Measurements from ENCODE around the gene SPATA32. TPM values are rescaled to one million over a fixed set of nuclear protein-coding genes. Genes with fewer than 3 reads are reported as not detected.

The SPATA32 gene
- total and polyA plus RNA-seq, 12 donors = 0.06 to 0.11 TPM; not detected in 10

GRCh38 chr17:45222014-45222288 lies 39.9 kb downstream of the SPATA32 start:
- 0 to 1% (median 1%) methylated on average over 15 to 38 of the region's 38 CpGs; no CpG with 5 or more reads in 1 of the 4 donors for WGBS, 4 donors
- Histone ChIP-seq H3K27me3 (no peaks in the 10 kb centered on the region), H3K4me1 (replicated peaks in 1 of 2) (peaks cover 0 to 7% of the 10 kb centered on the region in 2 donors), H3K9me3 (replicated peaks in 1 of 3) (no peaks in the 10 kb centered on the region), H3K36me3 (replicated peaks in 1 of 2) (no peaks in the 10 kb centered on the region), H3K27ac (peak overlapping the region in 1 of 5 donors; percentile 44), H3K4me3 (peak overlapping the region in 1 of 4 donors; percentile 79)
- intact Hi-C loops (cut with DNase I) = loop anchor here in 1 of 2 donors (5.0 to 10.0 kb wide), 2 partner anchors 165 to 613 kb away; no protein-coding TSS in a partner anchor
- TF ChIP-seq CTCF (IDR thresholded peaks at IDR 0.05) = no peak
- no peak for TF ChIP-seq POLR2A (IDR thresholded peaks at IDR 0.05)
- DNase-seq = no peak

GRCh38 chr17:45221081-45222013 lies 40.5 kb downstream of the SPATA32 start, which contains the start of gene FMNL1:
TSS of gene FMNL1 (plus strand) at chr17:45221885. CDS start at chr17:45222125, 240 bp downstream.
- intact Hi-C loops (cut with DNase I) = loop anchor here in 1 of 2 donors (5.0 to 10.0 kb wide), 2 partner anchors 166 to 613 kb away; no protein-coding TSS in a partner anchor
- Histone ChIP-seq H3K27me3 (no peaks in the 10 kb centered on the region), H3K36me3 (replicated peaks in 1 of 2) (no peaks in the 10 kb centered on the region), H3K4me3 (peak within 1 kb of the TSS in 2 of 4 donors; percentile 6 to 79), H3K27ac (peak within 1 kb of the TSS in 1 of 5 donors; percentile 44), H3K9me3 (replicated peaks in 1 of 3) (no peaks in the 10 kb centered on the region), H3K4me1 (replicated peaks in 1 of 2) (peaks cover 0 to 7% of the 10 kb centered on the region in 2 donors)
- WGBS, 4 donors = 3 to 23% (median 6%) methylated on average over 9 to 98 of the region's 98 CpGs
- no peak for TF ChIP-seq POLR2A (IDR thresholded peaks at IDR 0.05)
- TF ChIP-seq CTCF (IDR thresholded peaks at IDR 0.05) = no peak
- DNase-seq = peak in 4 of 7 donors; percentile 36 to 40 (median 39)

GRCh38 chr17:45220079-45220478 lies 41.8 kb downstream of the SPATA32 start:
- H3K36me3 ChIP-seq (replicated peaks in 1 of 2) = no peaks in the 10 kb centered on the region
- TF ChIP-seq CTCF (IDR thresholded peaks at IDR 0.05) = no peak
- TF ChIP-seq POLR2A (IDR thresholded peaks at IDR 0.05) = no peak
- H3K9me3 ChIP-seq (replicated peaks in 1 of 3) = no peaks in the 10 kb centered on the region
- H3K27me3 ChIP-seq = no peaks in the 10 kb centered on the region
- no peak overlapping the region for H3K27ac ChIP-seq
- H3K4me1 ChIP-seq (replicated peaks in 1 of 2) = peaks cover 0 to 7% of the 10 kb centered on the region in 2 donors
- 55 to 70% (median 63%) methylated on average over 3 of the region's 3 CpGs for WGBS, 4 donors
- H3K4me3 ChIP-seq = no peak overlapping the region
- intact Hi-C loops (cut with DNase I) = loop anchor here in 1 of 2 donors (5.0 to 10.0 kb wide), 2 partner anchors 167 to 615 kb away; no protein-coding TSS in a partner anchor
- no peak for DNase-seq

GRCh38 chr17:45218895-45219661 lies 42.8 kb downstream of the SPATA32 start:
- Histone ChIP-seq H3K27me3 (no peaks in the 10 kb centered on the region), H3K9me3 (replicated peaks in 1 of 3) (no peaks in the 10 kb centered on the region), H3K27ac (no peak overlapping the region), H3K36me3 (replicated peaks in 1 of 2) (no peaks in the 10 kb centered on the region), H3K4me3 (no peak overlapping the region), H3K4me1 (replicated peaks in 1 of 2) (peaks cover 0 to 7% of the 10 kb centered on the region in 2 donors)
- peak; percentile 77 to 97 (median 90) for DNase-seq
- 8 to 14% (median 11%) methylated on average over 12 of the region's 12 CpGs for WGBS, 4 donors
- intact Hi-C loops (cut with DNase I) = no loop called here
- no peak for TF ChIP-seq POLR2A (IDR thresholded peaks at IDR 0.05)
- TF ChIP-seq CTCF (IDR thresholded peaks at IDR 0.05) = peak; percentile 85 to 99 (median 96)
